Astrocyte of the spinal cord (primary cell): ENCODE results near the gene ATP8B4.
A peak's percentile ranks its signal among the peaks of the same experiment; 100 is the strongest.

Experiments used
- DNase-seq: peaks from one replicate; pipeline ENCODE4 v3.0.0; 2011; ENCODE audit warnings: low read depth, low spot score
- H3K4me3 ChIP-seq: 2 replicates; pipeline ENCODE4 v1.5.1; 2011; ENCODE audit warnings: low read depth, mild to moderate bottlenecking, low read length, moderate library complexity
- in situ Hi-C: cut with HindIII; loops from 2 replicates; pipeline ENCODE4 v1.10.0; 2017; ENCODE audit warnings: low sequenced_read_pairs
- TF ChIP-seq, protein P1 (sequence below): IDR thresholded peaks from 2 replicates; pipeline ENCODE4 v1.5.1; 2012; ENCODE audit warnings: low read depth, mild to moderate bottlenecking, low read length, inconsistent platforms

ATP8B4 gene

GRCh38 chr15:49953421-49953820, 165.6 kb downstream of the ATP8B4 start:
- no peak for DNase-seq
- in situ Hi-C loops = no loop called here
- H3K4me3 ChIP-seq = no peak overlapping the region
- TF ChIP-seq, protein P1, sequence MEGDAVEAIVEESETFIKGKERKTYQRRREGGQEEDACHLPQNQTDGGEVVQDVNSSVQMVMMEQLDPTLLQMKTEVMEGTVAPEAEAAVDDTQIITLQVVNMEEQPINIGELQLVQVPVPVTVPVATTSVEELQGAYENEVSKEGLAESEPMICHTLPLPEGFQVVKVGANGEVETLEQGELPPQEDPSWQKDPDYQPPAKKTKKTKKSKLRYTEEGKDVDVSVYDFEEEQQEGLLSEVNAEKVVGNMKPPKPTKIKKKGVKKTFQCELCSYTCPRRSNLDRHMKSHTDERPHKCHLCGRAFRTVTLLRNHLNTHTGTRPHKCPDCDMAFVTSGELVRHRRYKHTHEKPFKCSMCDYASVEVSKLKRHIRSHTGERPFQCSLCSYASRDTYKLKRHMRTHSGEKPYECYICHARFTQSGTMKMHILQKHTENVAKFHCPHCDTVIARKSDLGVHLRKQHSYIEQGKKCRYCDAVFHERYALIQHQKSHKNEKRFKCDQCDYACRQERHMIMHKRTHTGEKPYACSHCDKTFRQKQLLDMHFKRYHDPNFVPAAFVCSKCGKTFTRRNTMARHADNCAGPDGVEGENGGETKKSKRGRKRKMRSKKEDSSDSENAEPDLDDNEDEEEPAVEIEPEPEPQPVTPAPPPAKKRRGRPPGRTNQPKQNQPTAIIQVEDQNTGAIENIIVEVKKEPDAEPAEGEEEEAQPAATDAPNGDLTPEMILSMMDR = no peak

DNA sequence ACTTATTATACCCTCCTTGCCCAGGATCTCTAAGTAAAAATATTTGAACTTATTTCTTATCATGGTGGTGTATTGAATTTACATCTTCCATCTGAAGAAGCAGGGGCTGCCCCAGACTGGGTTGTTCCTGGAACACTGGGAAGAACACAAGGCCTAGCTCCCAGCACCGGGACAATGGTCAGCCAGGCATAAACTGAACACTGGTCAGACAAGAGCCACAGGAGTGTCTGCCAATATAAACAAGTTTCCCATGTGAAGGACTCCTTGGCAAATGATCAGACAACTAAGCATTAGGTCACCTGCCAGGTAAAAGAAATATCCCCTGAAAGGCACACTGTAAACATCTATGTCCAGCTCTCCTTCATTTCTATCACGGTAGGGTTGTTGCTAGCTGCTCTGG, 172.4 kb downstream of the ATP8B4 start:
- TF ChIP-seq, protein P1 = no peak
- H3K4me3 ChIP-seq = no peak overlapping the region
- no peak for DNase-seq
- in situ Hi-C loops = no loop called here

DNA sequence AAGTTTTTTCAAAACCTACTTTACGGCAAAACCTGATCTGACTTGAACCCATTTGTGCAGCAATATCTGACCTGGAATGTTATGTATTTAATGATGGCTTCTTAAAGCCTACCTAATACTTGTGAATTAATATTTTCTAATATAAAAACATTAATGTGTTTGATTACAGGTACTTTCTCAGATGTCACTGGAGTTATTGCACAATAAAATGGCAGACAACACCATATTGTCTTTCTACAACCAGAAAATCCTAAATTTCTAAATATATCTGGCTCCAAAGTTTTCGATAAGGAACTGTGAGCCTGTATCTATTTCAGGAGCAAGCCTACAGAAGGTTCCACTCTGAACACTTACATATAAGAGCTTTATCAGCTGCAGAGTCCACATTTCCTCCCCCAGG, 184.5 kb downstream of the ATP8B4 start:
- no peak for DNase-seq
- in situ Hi-C loops = no loop called here
- TF ChIP-seq, protein P1 = no peak
- no peak overlapping the region for H3K4me3 ChIP-seq

DNA sequence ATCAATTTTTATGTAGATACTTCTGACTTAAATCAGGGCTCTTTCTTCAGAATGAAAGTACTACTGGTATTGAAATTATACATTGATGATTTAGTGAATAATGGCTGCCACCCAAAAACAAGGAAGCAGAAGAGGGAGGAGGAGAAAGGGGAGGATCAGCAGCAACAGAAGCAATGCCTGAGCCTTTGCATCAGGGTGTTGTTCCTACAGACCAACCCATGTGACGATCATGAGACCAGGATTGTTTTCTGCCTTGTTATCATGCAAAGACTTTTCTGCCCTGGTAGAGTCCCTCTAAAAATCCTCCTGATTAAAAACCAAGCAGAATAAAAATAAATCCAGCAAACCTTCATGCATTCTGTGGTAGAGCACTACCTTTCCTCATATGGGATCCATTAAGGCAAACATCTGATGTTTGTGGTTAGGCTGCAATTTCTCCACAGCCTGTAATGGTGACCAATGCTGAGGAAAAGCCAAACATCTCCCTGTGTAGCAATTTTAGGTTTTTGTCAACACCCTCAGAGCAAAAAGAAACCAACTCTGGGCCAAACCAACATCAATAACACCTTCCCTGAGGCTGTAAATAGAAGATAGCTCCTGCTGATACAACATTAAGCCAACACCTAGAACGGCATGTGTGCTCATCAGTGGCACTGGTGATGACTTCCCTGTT, 191.7 kb downstream of the ATP8B4 start:
- TF ChIP-seq, protein P1 = no peak
- peak; percentile 45 for DNase-seq
- in situ Hi-C loops = no loop called here

DNA sequence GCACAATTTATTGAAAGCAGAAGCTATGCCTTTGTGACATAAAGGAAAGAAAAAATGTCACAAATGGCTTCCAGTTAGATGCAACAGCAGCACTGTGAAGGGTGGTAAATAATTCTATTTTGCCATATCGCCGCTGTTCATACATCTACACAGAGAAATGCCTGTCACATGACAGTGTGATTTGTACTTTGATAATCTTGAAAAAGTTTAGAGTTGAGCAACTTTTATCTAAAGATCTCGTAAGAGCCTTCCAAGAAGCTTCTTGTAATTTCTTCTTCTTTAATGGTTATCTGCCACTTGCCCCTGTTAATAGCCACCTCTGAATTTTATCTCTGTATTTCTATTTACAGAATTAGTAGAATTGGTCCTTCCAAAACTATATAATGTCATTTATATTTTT, 192.3 kb downstream of the ATP8B4 start:
- in situ Hi-C loops = no loop called here
- DNase-seq = no peak

More for the DNA sequence above, 191.7 kb downstream of the ATP8B4 start:
- no peak overlapping the region for H3K4me3 ChIP-seq

DNA sequence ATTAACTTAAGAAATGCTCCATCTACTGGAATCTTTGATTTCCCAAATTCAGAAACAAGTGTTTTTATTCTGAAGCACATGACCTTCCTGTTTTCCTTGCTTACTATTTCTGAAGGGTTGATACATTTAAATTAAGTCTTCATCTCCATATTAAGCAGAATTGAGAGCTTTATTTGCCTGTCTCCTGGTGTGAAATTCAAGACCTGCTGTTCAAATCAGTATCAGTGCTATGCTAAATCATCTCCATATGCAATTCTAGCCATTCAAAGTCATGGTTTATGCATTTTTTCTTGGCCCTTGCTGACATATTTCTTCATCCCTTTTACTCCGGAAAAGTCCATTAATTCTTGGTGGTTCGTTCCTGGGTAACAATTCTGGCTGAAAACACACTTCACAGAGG, 195.4 kb downstream of the ATP8B4 start:
- no peak overlapping the region for H3K4me3 ChIP-seq
- TF ChIP-seq, protein P1 = no peak
- in situ Hi-C loops = no loop called here
- no peak for DNase-seq

More for the DNA sequence above, 192.3 kb downstream of the ATP8B4 start:
- TF ChIP-seq, protein P1 = no peak
- no peak overlapping the region for H3K4me3 ChIP-seq
